Liver (tissue), 9 donors: Measurements from ENCODE around the gene UCHL3. TPM values are rescaled to one million over a fixed set of nuclear protein-coding genes. Genes with fewer than 3 reads are reported as not detected.

ENCODE experiments used
- DNase-seq: peaks from one replicate; pipeline ENCODE4 v3.0.0-alpha.2; 2017; ENCODE audit warnings: low spot score
- H3K27ac ChIP-seq, 2 donors: one replicate each; pipeline ENCODE4 v1.7.0; 2013; ENCODE audit warnings: inconsistent platforms in 2 of 2, low read length in 2 of 2, control low read depth in 1 of 2, low read depth in 1 of 2, mild to moderate bottlenecking in 1 of 2
- H3K27me3 ChIP-seq, 4 donors: one replicate each; pipeline versions ENCODE4 v1.6.1 to v1.7.0; 2013; ENCODE audit warnings: low read length in 3 of 4, inconsistent platforms in 1 of 4, mild to moderate bottlenecking in 1 of 4, moderate library complexity in 1 of 4; ENCODE audit not compliant: control insufficient read depth in 4 of 4, insufficient read depth in 4 of 4
- H3K36me3 ChIP-seq, 4 donors: one replicate each; pipeline versions ENCODE4 v1.6.1 to v1.7.0; 2013; ENCODE audit warnings: low read length in 3 of 4, mild to moderate bottlenecking in 3 of 4, low read depth in 1 of 4, moderate library complexity in 1 of 4; ENCODE audit not compliant: control insufficient read depth in 4 of 4, insufficient read depth in 3 of 4
- H3K4me1 ChIP-seq, 4 donors: one replicate each; pipeline versions ENCODE4 v1.6.1 to v1.7.0; 2013; ENCODE audit warnings: low read length in 3 of 4, mild to moderate bottlenecking in 3 of 4, moderate library complexity in 1 of 4; ENCODE audit not compliant: control insufficient read depth in 4 of 4, insufficient read depth in 4 of 4
- H3K4me3 ChIP-seq, 3 donors: one replicate each; pipeline versions ENCODE4 v1.6.1 to v1.7.0; 2013; ENCODE audit warnings: low read length in 3 of 3, control low read depth in 1 of 3, low read depth in 1 of 3, mild to moderate bottlenecking in 1 of 3
- H3K9ac ChIP-seq, 2 donors: one replicate each; pipeline ENCODE4 v1.7.0; 2013; ENCODE audit warnings: low read length in 2 of 2, mild to moderate bottlenecking in 2 of 2, moderate library complexity in 2 of 2, control low read depth in 1 of 2, low read depth in 1 of 2
- H3K9me3 ChIP-seq, 4 donors: one replicate each; pipeline versions ENCODE4 v1.6.1 to v1.7.0; 2013; ENCODE audit warnings: low read length in 3 of 4; ENCODE audit not compliant: control insufficient read depth in 4 of 4
- ATF3 ChIP-seq: IDR thresholded peaks from 2 replicates; pipeline ENCODE4 v1.6.1; 2016; ENCODE audit warnings: antibody characterized with exemption
- CTCF ChIP-seq: fragments of 150-350 bp; IDR thresholded peaks from 2 replicates; pipeline ENCODE4 v1.5.1; 2017; ENCODE audit warnings: improper control_type of control experiment, low read depth, low read length; ENCODE audit not compliant: missing input control
- EGR1 ChIP-seq, 2 donors: IDR thresholded peaks; 2 replicates each; pipeline ENCODE4 v1.6.1; 2016 to 2018; ENCODE audit warnings: antibody characterized with exemption in 2 of 2, low read depth in 2 of 2
- FOXA1 ChIP-seq: IDR thresholded peaks from 2 replicates; pipeline ENCODE4 v1.6.1; 2016; ENCODE audit warnings: antibody characterized with exemption
- FOXA2 ChIP-seq: IDR thresholded peaks from 2 replicates; pipeline ENCODE4 v1.6.1; 2016; ENCODE audit warnings: antibody characterized with exemption
- GABPA ChIP-seq, 2 donors: IDR thresholded peaks in 1 of 2; conservative IDR thresholded peaks in 1 of 2; 2 replicates each; pipeline ENCODE4 v1.6.1; 2016; ENCODE audit warnings: antibody characterized with exemption in 2 of 2, mild to moderate bottlenecking in 1 of 2, moderate library complexity in 1 of 2
- HNF4A ChIP-seq, 2 donors: conservative IDR thresholded peaks; 2 replicates each; pipeline ENCODE4 v1.6.1; 2016; ENCODE audit warnings: antibody characterized with exemption in 2 of 2, mild to moderate bottlenecking in 2 of 2
- HNF4G ChIP-seq: IDR thresholded peaks from 2 replicates; pipeline ENCODE4 v1.6.1; 2016; ENCODE audit warnings: antibody characterized with exemption
- JUND ChIP-seq, 2 donors: IDR thresholded peaks; 2 replicates each; pipeline ENCODE4 v1.6.1; 2016; ENCODE audit warnings: antibody characterized with exemption in 2 of 2
- NR2F2 ChIP-seq: IDR thresholded peaks from 2 replicates; pipeline ENCODE4 v1.6.1; 2016; ENCODE audit warnings: antibody characterized with exemption
- RAD21 ChIP-seq, 2 donors: IDR thresholded peaks; 2 replicates each; pipeline ENCODE4 v1.6.1; 2016; ENCODE audit warnings: antibody characterized with exemption in 2 of 2, mild to moderate bottlenecking in 2 of 2
- REST ChIP-seq: IDR thresholded peaks from 2 replicates; pipeline ENCODE4 v1.6.1; 2016; ENCODE audit warnings: antibody characterized with exemption, mild to moderate bottlenecking
- TAF1 ChIP-seq: conservative IDR thresholded peaks from 2 replicates; pipeline ENCODE4 v1.6.1; 2016; ENCODE audit warnings: antibody characterized with exemption, mild to moderate bottlenecking
- YY1 ChIP-seq: IDR thresholded peaks from 2 replicates; pipeline ENCODE4 v1.6.1; 2016; ENCODE audit warnings: antibody characterized with exemption, mild to moderate bottlenecking
- ZBTB33 ChIP-seq: IDR thresholded peaks from 2 replicates; pipeline ENCODE4 v1.6.1; 2016; ENCODE audit warnings: antibody characterized with exemption
- WGBS: extraction: QIAGEN DNeasy Blood & Tissue Kit; methylation state at CpG from one replicate; pipeline ENCODE4 v1.1.7; 2013; 5-methylcytosine and 5-hydroxymethylcytosine counted together
- polyA plus RNA-seq, 2 donors: library from polyadenylated mRNA; stranded (reverse) in 1 of 2; unstranded in 1 of 2; fragments of 200-250 nt in 1 of 2; fragments of >200 nt in 1 of 2; fragmentation: Nextera tagmentation in 1 of 2; extraction: Ambion mirVana in 1 of 2; gene quantifications; one replicate each; pipeline versions ENCODE4 v1.2.1 to v1.2.3, GENCODE V29; 2013 to 2015
- total RNA-seq, 2 donors: library from RNA; depleted of rRNA; stranded (reverse); fragments of >200 nt; gene quantifications; one replicate each; pipeline ENCODE4 v1.2.3, GENCODE V29; 2014
- donor health status: healthy.
- donor health status: healthy.
- donor health status: healthy.
- donor health status: healthy.
- donor health status: healthy.

UCHL3 gene
- total and polyA plus RNA-seq, 4 donors: 13.1 to 55.8 (median 19.7) TPM

GRCh38 chr13:75617230-75617629 is 67.6 kb downstream of the UCHL3 start:
- WGBS: 42% methylated on average over 1 of the region's 1 CpG

More at GRCh38 chr13:75617230-75617629, 67.6 kb downstream of the UCHL3 start:
- no peaks in the 10 kb centered on the region for H3K4me1 ChIP-seq
- no peak for TF ChIP-seq YY1
- no peak for TF ChIP-seq CTCF
- no peak for TF ChIP-seq JUND (IDR thresholded peaks at IDR 0.05)
- TF ChIP-seq RAD21 (IDR thresholded peaks at IDR 0.05): no peak
- no peak for TF ChIP-seq HNF4G
- TF ChIP-seq NR2F2: no peak
- TF ChIP-seq EGR1 (IDR thresholded peaks at IDR 0.05; ENCODE audit: low read depth in 2 of 2): no peak
- no peak for TF ChIP-seq TAF1
- TF ChIP-seq REST: no peak
- TF ChIP-seq ATF3: no peak
- no peak for TF ChIP-seq GABPA (IDR thresholded peaks at IDR 0.05 in 1 of 2, conservative IDR thresholded peaks at IDR 0.05 in 1 of 2)
- no peak for TF ChIP-seq ZBTB33
- TF ChIP-seq HNF4A (conservative IDR thresholded peaks at IDR 0.05): no peak
- no peak for TF ChIP-seq FOXA1
- no peak for TF ChIP-seq FOXA2
- no peak overlapping the region for H3K27ac ChIP-seq
- DNase-seq: no peak
- no peak overlapping the region for H3K4me3 ChIP-seq
- no peaks in the 10 kb centered on the region for H3K27me3 ChIP-seq
- H3K36me3 ChIP-seq: no peaks in the 10 kb centered on the region
- H3K9ac ChIP-seq: no peak overlapping the region
- H3K9me3 ChIP-seq: no peaks in the 10 kb centered on the region
